H1 (cell line): ENCODE measurements around the gene TDG. TPM values are rescaled to one million over a fixed set of nuclear protein-coding genes. Genes with fewer than 3 reads are reported as not detected.

Experiments used
- CTCF ChIA-PET: fragments of 300-600 bp; sonication (Branson Sonifier 250); formaldehyde crosslinking; loops from one replicate; lab custom pipeline; 2021; ENCODE audit not compliant: partially characterized antibody; lab: Charles Lee
- POLR2A ChIA-PET: fragments of 300-600 bp; sonication (Branson Sonifier 250); formaldehyde crosslinking; loops from one replicate; lab custom pipeline; 2021; ENCODE audit warnings: inconsistent platforms; ENCODE audit not compliant: partially characterized antibody; lab: Charles Lee
- DNase-seq, 2 experiments: peaks; one replicate each; pipeline versions ENCODE4 v3.0.0 to v3.0.0-alpha.2; 2010 to 2022; ENCODE audit warnings: low spot score in 2 of 2, low read depth in 1 of 2, mixed read lengths in 1 of 2
- FAIRE-seq: peaks from 2 replicates; lab custom pipeline; 2011; peaks lifted over from hg19 to GRCh38; lab: Jason Lieb, UNC
- H2AFZ ChIP-seq: 2 replicates; pipeline ENCODE4 v1.8.1; 2012; ENCODE audit warnings: low read length, inconsistent platforms
- H2AK5ac ChIP-seq: 2 replicates; pipeline ENCODE4 v1.6.1; 2013; ENCODE audit warnings: low read depth, low read length
- H2BK120ac ChIP-seq: replicated peaks from 2 replicates; pipeline ENCODE3; 2013; ENCODE audit warnings: low read depth, low read length, inconsistent platforms
- H2BK12ac ChIP-seq: 2 replicates; pipeline ENCODE4 v1.6.1; 2013; ENCODE audit warnings: low read depth, low read length
- H2BK15ac ChIP-seq: 2 replicates; pipeline ENCODE4 v1.6.1; 2013; ENCODE audit warnings: low read length
- H2BK20ac ChIP-seq: 2 replicates; pipeline ENCODE4 v1.6.1; 2013; ENCODE audit warnings: low read length
- H2BK5ac ChIP-seq: 2 replicates; pipeline ENCODE4 v1.6.1; 2013; ENCODE audit warnings: low read depth, low read length
- H3K14ac ChIP-seq: 2 replicates; pipeline ENCODE4 v1.6.1; 2013; ENCODE audit warnings: inconsistent platforms; ENCODE audit not compliant: insufficient read length
- H3K18ac ChIP-seq: 2 replicates; pipeline ENCODE4 v1.6.1; 2013; ENCODE audit warnings: low read length; ENCODE audit errors: extremely low read depth
- H3K23ac ChIP-seq: 2 replicates; pipeline ENCODE4 v1.6.1; 2013; ENCODE audit warnings: inconsistent platforms; ENCODE audit not compliant: insufficient read length
- H3K23me2 ChIP-seq: 2 replicates; pipeline ENCODE4 v1.6.1; 2013; ENCODE audit warnings: low read depth, low read length
- H3K27ac ChIP-seq: 2 replicates; pipeline ENCODE4 v1.6.1; 2011; ENCODE audit warnings: low read depth, low read length, inconsistent platforms
- H3K27me3 ChIP-seq, 4 experiments: replicated peaks in 1 of 4; 1 replicate in 1 of 4; 2 replicates in 3 of 4; pipeline versions ENCODE4 v1.6.1 to v1.8.1; 2011 to 2013; ENCODE audit warnings: low read length in 3 of 4, mild to moderate bottlenecking in 3 of 4, inconsistent platforms in 2 of 4, mixed read lengths in 2 of 4, moderate library complexity in 1 of 4; ENCODE audit not compliant: control insufficient read depth in 3 of 4, insufficient read depth in 3 of 4; ENCODE audit errors: extremely low read depth in 1 of 4
- H3K36me3 ChIP-seq, 4 experiments: 2 replicates each; pipeline versions ENCODE4 v1.6.1 to v1.8.1; 2011 to 2013; ENCODE audit warnings: mild to moderate bottlenecking in 4 of 4, low read length in 3 of 4, moderate library complexity in 2 of 4, control low read depth in 1 of 4, inconsistent platforms in 1 of 4; ENCODE audit not compliant: insufficient read depth in 4 of 4, control insufficient read depth in 2 of 4
- H3K4ac ChIP-seq: replicated peaks from 2 replicates; pipeline ENCODE3; 2013; ENCODE audit warnings: low read length, low read depth, mixed read lengths, inconsistent platforms; ENCODE audit not compliant: insufficient read length
- H3K4me1 ChIP-seq, 4 experiments: replicated peaks in 1 of 4; 1 replicate in 1 of 4; 2 replicates in 3 of 4; pipeline versions ENCODE4 v1.6.1 to v1.8.1; 2011 to 2013; ENCODE audit warnings: low read length in 3 of 4, inconsistent platforms in 2 of 4, mixed read lengths in 1 of 4; ENCODE audit not compliant: insufficient read depth in 4 of 4, control insufficient read depth in 3 of 4
- H3K4me2 ChIP-seq, 2 experiments: 2 replicates each; pipeline versions ENCODE4 v1.6.1 to v1.8.1; 2011 to 2013; ENCODE audit warnings: low read depth in 2 of 2, low read length in 2 of 2, control low read depth in 1 of 2, inconsistent platforms in 1 of 2, mild to moderate bottlenecking in 1 of 2; ENCODE audit not compliant: insufficient read depth in 1 of 2
- H3K4me3 ChIP-seq, 4 experiments: fragments of 200-600, 300-600 bp in 1 of 4; sonication (generic), shearing (Covaris generic), sonication (Bioruptor Twin) in 1 of 4; 2 replicates each; pipeline versions ENCODE4 v1.5.1 to v1.8.1; 2011 to 2016; ENCODE audit warnings: low read length in 4 of 4, low read depth in 3 of 4, control low read depth in 2 of 4, inconsistent platforms in 2 of 4, mild to moderate bottlenecking in 2 of 4, mixed read lengths in 1 of 4, moderate library complexity in 1 of 4; ENCODE audit not compliant: insufficient read depth in 2 of 4; ENCODE audit errors: extremely low read depth in 1 of 4
- H3K56ac ChIP-seq: replicated peaks from 2 replicates; pipeline ENCODE3; 2013; ENCODE audit warnings: low read depth, mild to moderate bottlenecking, mixed read lengths, low read length, inconsistent platforms; ENCODE audit not compliant: insufficient read length
- H3K79me1 ChIP-seq: 2 replicates; pipeline ENCODE4 v1.6.1; 2013; ENCODE audit warnings: low read depth, low read length, control low read depth
- H3K79me2 ChIP-seq, 2 experiments: 2 replicates each; pipeline versions ENCODE4 v1.6.1 to v1.8.1; 2012 to 2013; ENCODE audit warnings: low read length in 2 of 2, mild to moderate bottlenecking in 2 of 2, inconsistent platforms in 1 of 2; ENCODE audit not compliant: insufficient read depth in 2 of 2, control insufficient read depth in 1 of 2
- H3K9ac ChIP-seq, 4 experiments: replicated peaks in 1 of 4; 1 replicate in 1 of 4; 2 replicates in 3 of 4; pipeline versions ENCODE4 v1.6.1 to v1.8.1; 2011 to 2013; ENCODE audit warnings: low read depth in 3 of 4, low read length in 3 of 4, control low read depth in 2 of 4, mild to moderate bottlenecking in 2 of 4, moderate library complexity in 2 of 4, inconsistent platforms in 1 of 4; ENCODE audit errors: extremely low read depth in 1 of 4
- H3K9me3 ChIP-seq, 2 experiments: 2 replicates each; pipeline versions ENCODE4 v1.6.1 to v1.8.1; 2012 to 2013; ENCODE audit warnings: mild to moderate bottlenecking in 2 of 2, moderate library complexity in 2 of 2, control low read depth in 1 of 2, inconsistent platforms in 1 of 2, low read depth in 1 of 2, low read length in 1 of 2, mixed read lengths in 1 of 2; ENCODE audit not compliant: insufficient read depth in 2 of 2
- H4K20me1 ChIP-seq, 2 experiments: replicated peaks in 1 of 2; 2 replicates each; pipeline versions ENCODE3 to v1.8.1; 2011 to 2013; ENCODE audit warnings: inconsistent platforms in 2 of 2, low read length in 2 of 2, mild to moderate bottlenecking in 1 of 2; ENCODE audit not compliant: insufficient read depth in 2 of 2, control insufficient read depth in 1 of 2
- H4K5ac ChIP-seq: 2 replicates; pipeline ENCODE4 v1.6.1; 2013; ENCODE audit warnings: low read length, low read depth, mixed read lengths, inconsistent platforms; ENCODE audit not compliant: insufficient read length
- H4K8ac ChIP-seq: 2 replicates; pipeline ENCODE4 v1.8.0; 2013; ENCODE audit warnings: mild to moderate bottlenecking, moderate library complexity, low read length, inconsistent platforms; ENCODE audit not compliant: insufficient read depth; ENCODE audit errors: extremely low read depth
- H4K91ac ChIP-seq: replicated peaks from 2 replicates; pipeline ENCODE3; 2013; ENCODE audit warnings: low read length, mixed read lengths, inconsistent platforms; ENCODE audit not compliant: insufficient read length
- EP300 ChIP-seq, 2 experiments: IDR thresholded peaks; 1 replicate in 1 of 2; 2 replicates in 1 of 2; pipeline ENCODE4 v1.6.1; 2011 to 2012; ENCODE audit warnings: low read depth in 2 of 2, low read length in 2 of 2, mild to moderate bottlenecking in 2 of 2, borderline replicate concordance in 1 of 2, inconsistent platforms in 1 of 2, moderate library complexity in 1 of 2
- NANOG ChIP-seq: IDR thresholded peaks from 2 replicates; pipeline ENCODE4 v1.6.1; 2011; ENCODE audit warnings: low read length, low read depth, mild to moderate bottlenecking, inconsistent platforms; ENCODE audit not compliant: insufficient read depth, poor library complexity, severe bottlenecking
- SIN3A ChIP-seq, 2 experiments: IDR thresholded peaks in 1 of 2; conservative IDR thresholded peaks in 1 of 2; 2 replicates each; pipeline ENCODE4 v1.6.1; 2011 to 2012; ENCODE audit warnings: low read length in 2 of 2, improper control_type of control experiment in 1 of 2, low read depth in 1 of 2, mild to moderate bottlenecking in 1 of 2
- SIX5 ChIP-seq: IDR thresholded peaks from 2 replicates; pipeline ENCODE4 v1.6.1; 2011; ENCODE audit warnings: mild to moderate bottlenecking, low read depth, low read length
- SRF ChIP-seq: IDR thresholded peaks from 2 replicates; pipeline ENCODE4 v1.6.1; 2011; ENCODE audit warnings: mild to moderate bottlenecking, low read depth, low read length, moderate library complexity
- TBP ChIP-seq: IDR thresholded peaks from 2 replicates; pipeline ENCODE4 v1.6.1; 2011; ENCODE audit warnings: low read depth, low read length, improper control_type of control experiment
- YY1 ChIP-seq: IDR thresholded peaks from 2 replicates; pipeline ENCODE4 v1.6.1; 2011; ENCODE audit warnings: low read depth, mild to moderate bottlenecking, low read length
- WGBS, 2 experiments: shearing (Covaris generic) in 1 of 2; methylation state at CpG; one replicate each; pipeline versions ENCODE4 v1.1.6 to v1.1.7; 2013 to 2015; ENCODE audit warnings: low lambda C conversion rate in 2 of 2, mixed read lengths in 2 of 2, inconsistent platforms in 1 of 2, low coverage in 1 of 2, missing lambda C conversion rate in 1 of 2; ENCODE audit not compliant: insufficient replicate concordance in 2 of 2, insufficient coverage in 1 of 2, insufficient read length in 1 of 2; ENCODE audit errors: extremely low coverage in 1 of 2, missing lambda C conversion rate in 1 of 2; 5-methylcytosine and 5-hydroxymethylcytosine counted together
- polyA plus RNA-seq, 7 experiments: library from polyadenylated mRNA; depleted of rRNA in 3 of 7; stranded (reverse) in 5 of 7; unstranded in 2 of 7; fragments of >200 nt in 5 of 7; fragments of 200-250 nt in 2 of 7; gene quantifications; 1 replicate in 5 of 7; 2 replicates in 1 of 7; 4 replicates in 1 of 7; pipeline versions ENCODE4 v1.2.1 to v1.2.3, GENCODE V29; 2011 to 2013; ENCODE audit warnings: missing spikeins in 2 of 7, mixed read lengths in 2 of 7
- total RNA-seq: library from RNA; stranded (reverse); fragmentation: NEBNext Ultra II Directional; extraction: Animal tissue kit (Norgen Biotek cat#: 25700); gene quantifications from 2 replicates; pipeline ENCODE4 v1.2.1, GENCODE V29; 2021

TDG gene
- total and polyA plus RNA-seq, 2 of the 8 experiments (the other 6 are each of a cell fraction or from before 2014, with no cell fraction given): 22.7 to 47.8 TPM

DNA sequence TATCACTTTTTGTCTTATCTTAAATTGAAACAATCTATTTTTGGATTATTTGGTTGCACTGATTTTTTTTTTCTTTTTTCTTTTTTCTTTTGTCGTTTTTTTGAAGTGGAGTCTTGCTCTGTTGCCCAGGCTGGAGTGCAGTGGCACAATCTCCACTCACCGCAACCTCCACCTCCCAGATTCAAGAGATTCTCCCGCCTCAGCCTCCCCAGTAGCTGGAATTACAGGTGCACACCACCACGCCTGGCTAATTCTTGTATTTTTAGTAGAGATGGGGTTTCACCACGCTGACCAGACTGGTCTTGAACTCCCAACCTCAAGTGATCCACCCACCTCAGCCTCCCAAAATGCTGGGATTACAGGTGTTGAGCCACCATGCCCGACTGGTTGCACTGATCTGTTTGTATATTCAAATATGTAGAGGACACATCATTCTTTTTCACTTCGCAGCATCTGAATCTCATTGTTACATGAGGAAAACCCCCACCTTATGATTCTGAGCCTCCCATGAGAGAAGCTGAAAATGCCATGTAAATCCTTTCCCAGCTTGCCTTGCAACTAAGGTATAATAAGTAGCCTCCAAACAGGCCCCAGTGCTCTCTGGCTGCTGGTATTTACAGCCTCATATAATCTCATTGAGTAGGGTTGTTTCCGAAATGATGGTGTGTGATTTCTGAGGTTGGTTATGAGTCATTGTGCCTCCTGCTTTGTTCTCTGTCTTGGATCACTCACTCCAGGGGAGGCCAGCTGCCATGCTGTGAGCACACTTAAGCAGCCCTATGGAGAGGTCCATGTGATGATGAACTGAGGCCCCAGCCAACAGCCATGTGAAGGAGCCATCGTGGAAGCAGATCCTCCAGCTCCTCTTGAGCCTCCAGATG lies 40.7 kb upstream of the TDG start:
- Histone ChIP-seq H2AFZ (no peak overlapping the region), H4K20me1 (no peaks in the 10 kb centered on the region), H3K27me3 (no peaks in the 10 kb centered on the region), H2BK120ac (no peak overlapping the region), H3K4me3 (no peak overlapping the region), H4K8ac (no peak overlapping the region), H3K4me2 (no peak overlapping the region), H3K36me3 (no peaks in the 10 kb centered on the region), H3K79me1 (no peaks in the 10 kb centered on the region), H3K14ac (no peak overlapping the region), H2BK15ac (no peak overlapping the region), H3K4me1 (peaks cover 0 to 3% (median 0%) of the 10 kb centered on the region in 4 experiments; a peak in 4 of 7 replicates), H3K23ac (no peak overlapping the region), H3K18ac (no peak overlapping the region), H3K79me2 (no peaks in the 10 kb centered on the region), H2BK20ac (no peak overlapping the region), H3K56ac (no peak overlapping the region), H3K4ac (no peak overlapping the region), H4K91ac (no peak overlapping the region), H3K23me2 (peaks cover 6% of the 10 kb centered on the region), H4K5ac (no peak overlapping the region), H3K27ac (no peak overlapping the region), H3K9ac (no peak overlapping the region), H2BK12ac (no peak overlapping the region), H2AK5ac (no peak overlapping the region), H2BK5ac (no peak overlapping the region), H3K9me3 (no peaks in the 10 kb centered on the region)
- WGBS, 2 experiments: 73% methylated on average over 9 of the region's 9 CpGs; no CpG with 5 or more reads in 1 of the 2 experiments
- no peak for FAIRE-seq
- ChIA-PET POLR2A (interaction anchor here (1.2 kb wide), 2 partner anchors 15 to 32 kb away, joined by 3 to 4 read pairs; a partner anchor contains a TSS), CTCF (no interaction called here)
- DNase-seq: no peak
- TF ChIP-seq EP300 (IDR thresholded peaks at IDR 0.05; ENCODE audit: borderline replicate concordance in 1 of 2, low read depth in 2 of 2, low read length in 2 of 2) (no peak), SIX5 (no peak), YY1 (no peak), NANOG (no peak), TBP (no peak), SIN3A (conservative IDR thresholded peaks at IDR 0.05 in 1 of 2, IDR thresholded peaks at IDR 0.05 in 1 of 2; ENCODE audit: low read depth in 1 of 2, low read length in 2 of 2) (no peak), SRF (no peak)
